OCI-LY3 (cell line): Measurements from ENCODE around the gene AFF1.
"Not testable (repeated sequence)": the region's sequence is repeated elsewhere in the genome, so short reads cannot be mapped to it uniquely, and the experiment has no call there.

Source experiments
- H2AFZ ChIP-seq: fragments of 200-600, 300-600 bp; shearing (Covaris generic); 2 replicates; pipeline ENCODE4 v1.6.0; 2014; ENCODE audit warnings: antibody characterized with exemption, low read depth, low read length
- H3K27ac ChIP-seq: fragments of 200-600, 300-600 bp; sonication (generic); 2 replicates; pipeline ENCODE4 v1.5.1; 2014; ENCODE audit warnings: mild to moderate bottlenecking, low read length, moderate library complexity, mixed read lengths
- H3K27me3 ChIP-seq: fragments of 200-600, 300-600 bp; sonication (generic); 2 replicates; pipeline ENCODE4 v1.6.1; 2014; ENCODE audit warnings: low read depth, low read length, mixed read lengths
- H3K36me3 ChIP-seq: fragments of 200-600, 300-600 bp; sonication (generic); replicated peaks from 2 replicates; pipeline ENCODE3; 2014; ENCODE audit warnings: low read depth, low read length, mixed read lengths
- H3K4me1 ChIP-seq: fragments of 300-600, 200-600 bp; sonication (generic); 2 replicates; pipeline ENCODE4 v1.6.1; 2014; ENCODE audit warnings: low read length, mixed read lengths
- H3K4me2 ChIP-seq: fragments of 200-600, 300-600 bp; sonication (generic); 2 replicates; pipeline ENCODE4 v1.6.1; 2014; ENCODE audit warnings: low read length, mixed read lengths
- H3K4me3 ChIP-seq: fragments of 300-600, 200-600 bp; sonication (generic); 2 replicates; pipeline ENCODE4 v1.5.1; 2014; ENCODE audit warnings: antibody characterized with exemption, mild to moderate bottlenecking, low read length, moderate library complexity
- H3K79me2 ChIP-seq: fragments of 300-600, 200-600 bp; shearing (Covaris generic); 2 replicates; pipeline ENCODE4 v1.6.1; 2014; ENCODE audit warnings: mild to moderate bottlenecking, low read length, mixed read lengths
- H3K9ac ChIP-seq: fragments of 300-600, 200-600 bp; shearing (Covaris generic); 2 replicates; pipeline ENCODE4 v1.6.0; 2014; ENCODE audit warnings: mild to moderate bottlenecking, low read length, moderate library complexity
- H3K9me3 ChIP-seq: fragments of 200-600, 300-600 bp; shearing (Covaris generic); 2 replicates; pipeline ENCODE4 v1.6.1; 2014; ENCODE audit warnings: low read length, mixed read lengths; ENCODE audit not compliant: insufficient read depth
- H4K20me1 ChIP-seq: fragments of 200-600, 300-600 bp; sonication (generic); 2 replicates; pipeline ENCODE4 v1.6.1; 2016; ENCODE audit warnings: low read length, mixed read lengths; ENCODE audit not compliant: insufficient read depth
- EZH2phosphoT487 ChIP-seq: fragments of 200-600 bp; shearing (Covaris generic); IDR thresholded peaks from 2 replicates; pipeline ENCODE4 v1.6.1; 2018; ENCODE audit warnings: antibody characterized with exemption, mixed run types, low read depth
- TF ChIP-seq, protein P1 (sequence below): fragments of 200-600, 300-600 bp; sonication (generic); IDR thresholded peaks from 2 replicates; pipeline ENCODE4 v1.5.1; 2014; ENCODE audit warnings: antibody characterized with exemption, low read length, low read depth

AFF1 gene

DNA sequence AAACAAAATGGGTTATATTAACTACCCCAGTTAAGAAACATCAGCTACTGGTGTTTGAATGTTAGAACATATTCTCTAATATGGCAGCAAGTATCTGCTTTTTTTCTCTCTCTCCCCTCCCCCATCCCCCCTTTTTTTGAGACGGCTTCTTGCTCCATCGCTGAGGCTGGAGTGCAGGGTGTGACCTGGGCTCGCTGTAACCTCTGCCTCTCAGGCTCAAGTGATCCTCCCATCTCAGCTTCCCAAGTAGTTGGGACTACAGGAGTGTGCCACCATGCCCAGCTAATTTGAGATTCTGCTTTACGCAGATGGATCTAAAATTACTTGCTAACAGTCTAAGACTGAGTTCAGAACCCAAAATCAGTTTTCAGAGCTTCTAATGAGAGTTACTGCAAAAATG, 101.9 kb downstream of the AFF1 start:
- no peak for TF ChIP-seq EZH2phosphoT487
- TF ChIP-seq, protein P1, sequence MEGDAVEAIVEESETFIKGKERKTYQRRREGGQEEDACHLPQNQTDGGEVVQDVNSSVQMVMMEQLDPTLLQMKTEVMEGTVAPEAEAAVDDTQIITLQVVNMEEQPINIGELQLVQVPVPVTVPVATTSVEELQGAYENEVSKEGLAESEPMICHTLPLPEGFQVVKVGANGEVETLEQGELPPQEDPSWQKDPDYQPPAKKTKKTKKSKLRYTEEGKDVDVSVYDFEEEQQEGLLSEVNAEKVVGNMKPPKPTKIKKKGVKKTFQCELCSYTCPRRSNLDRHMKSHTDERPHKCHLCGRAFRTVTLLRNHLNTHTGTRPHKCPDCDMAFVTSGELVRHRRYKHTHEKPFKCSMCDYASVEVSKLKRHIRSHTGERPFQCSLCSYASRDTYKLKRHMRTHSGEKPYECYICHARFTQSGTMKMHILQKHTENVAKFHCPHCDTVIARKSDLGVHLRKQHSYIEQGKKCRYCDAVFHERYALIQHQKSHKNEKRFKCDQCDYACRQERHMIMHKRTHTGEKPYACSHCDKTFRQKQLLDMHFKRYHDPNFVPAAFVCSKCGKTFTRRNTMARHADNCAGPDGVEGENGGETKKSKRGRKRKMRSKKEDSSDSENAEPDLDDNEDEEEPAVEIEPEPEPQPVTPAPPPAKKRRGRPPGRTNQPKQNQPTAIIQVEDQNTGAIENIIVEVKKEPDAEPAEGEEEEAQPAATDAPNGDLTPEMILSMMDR: no peak

GRCh38 chr4:87037171-87037570, 102.4 kb downstream of the AFF1 start:
- not testable (repeated sequence) for H3K27me3 ChIP-seq, H3K27ac ChIP-seq, H3K4me1 ChIP-seq, H2AFZ ChIP-seq, H3K9ac ChIP-seq, H3K9me3 ChIP-seq, H3K4me2 ChIP-seq, H3K36me3 ChIP-seq, H3K4me3 ChIP-seq
- Histone ChIP-seq H3K79me2 (peaks cover 79% of the 10 kb centered on the region), H4K20me1 (peaks cover 58% of the 10 kb centered on the region)

More for the DNA sequence above, 101.9 kb downstream of the AFF1 start:
- no peak overlapping the region for H3K27ac ChIP-seq
- no peaks in the 10 kb centered on the region for H3K9me3 ChIP-seq
- no peaks in the 10 kb centered on the region for H3K27me3 ChIP-seq
- H3K4me1 ChIP-seq: peaks cover 6% of the 10 kb centered on the region
- H3K36me3 ChIP-seq: peaks cover 3% of the 10 kb centered on the region
- H4K20me1 ChIP-seq: peaks cover 60% of the 10 kb centered on the region
- peaks cover 79% of the 10 kb centered on the region for H3K79me2 ChIP-seq
- H3K4me3 ChIP-seq: no peak overlapping the region
- no peak overlapping the region for H2AFZ ChIP-seq
- H3K9ac ChIP-seq: no peak overlapping the region
- no peak overlapping the region for H3K4me2 ChIP-seq

DNA sequence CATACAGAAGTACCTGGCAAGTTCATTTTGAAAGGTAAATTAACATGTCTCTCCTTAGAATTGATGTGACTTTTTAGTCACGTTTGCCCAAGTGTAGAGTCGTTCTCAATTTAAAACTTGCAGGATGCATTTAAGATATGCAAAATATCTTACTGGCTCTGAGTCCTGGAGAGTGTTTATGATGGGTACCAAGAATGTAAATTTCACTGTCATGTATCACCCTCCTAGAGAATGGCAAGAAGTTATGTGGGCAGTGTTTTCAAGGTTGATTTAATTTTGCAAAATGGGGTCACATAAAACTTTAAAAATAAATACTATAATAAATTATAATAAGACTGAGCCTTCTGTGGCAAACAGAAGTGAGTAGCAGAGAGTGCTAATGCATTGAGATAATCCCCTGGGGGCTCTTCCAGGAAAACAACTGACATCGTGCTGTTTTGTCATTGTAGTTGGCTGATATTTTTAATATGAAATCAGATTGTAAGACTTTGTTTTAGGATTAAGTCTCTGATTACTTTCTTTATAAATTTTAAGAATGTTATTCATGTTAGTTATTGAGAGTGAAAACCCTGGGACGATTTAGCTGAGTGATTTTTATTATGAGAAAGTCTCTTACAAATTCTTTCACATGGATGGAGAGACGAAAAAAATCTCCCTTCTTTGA, 103.0 kb downstream of the AFF1 start:
- Histone ChIP-seq H3K27ac (no peak overlapping the region), H3K4me1 (peaks cover 13% of the 10 kb centered on the region), H2AFZ (no peak overlapping the region), H3K79me2 (peaks cover 79% of the 10 kb centered on the region), H3K4me2 (no peak overlapping the region), H3K9ac (no peak overlapping the region), H3K4me3 (no peak overlapping the region), H3K9me3 (no peaks in the 10 kb centered on the region), H3K36me3 (peaks cover 3% of the 10 kb centered on the region), H4K20me1 (peaks cover 58% of the 10 kb centered on the region), H3K27me3 (no peaks in the 10 kb centered on the region)
- TF ChIP-seq EZH2phosphoT487: no peak
- TF ChIP-seq, protein P1: no peak

DNA sequence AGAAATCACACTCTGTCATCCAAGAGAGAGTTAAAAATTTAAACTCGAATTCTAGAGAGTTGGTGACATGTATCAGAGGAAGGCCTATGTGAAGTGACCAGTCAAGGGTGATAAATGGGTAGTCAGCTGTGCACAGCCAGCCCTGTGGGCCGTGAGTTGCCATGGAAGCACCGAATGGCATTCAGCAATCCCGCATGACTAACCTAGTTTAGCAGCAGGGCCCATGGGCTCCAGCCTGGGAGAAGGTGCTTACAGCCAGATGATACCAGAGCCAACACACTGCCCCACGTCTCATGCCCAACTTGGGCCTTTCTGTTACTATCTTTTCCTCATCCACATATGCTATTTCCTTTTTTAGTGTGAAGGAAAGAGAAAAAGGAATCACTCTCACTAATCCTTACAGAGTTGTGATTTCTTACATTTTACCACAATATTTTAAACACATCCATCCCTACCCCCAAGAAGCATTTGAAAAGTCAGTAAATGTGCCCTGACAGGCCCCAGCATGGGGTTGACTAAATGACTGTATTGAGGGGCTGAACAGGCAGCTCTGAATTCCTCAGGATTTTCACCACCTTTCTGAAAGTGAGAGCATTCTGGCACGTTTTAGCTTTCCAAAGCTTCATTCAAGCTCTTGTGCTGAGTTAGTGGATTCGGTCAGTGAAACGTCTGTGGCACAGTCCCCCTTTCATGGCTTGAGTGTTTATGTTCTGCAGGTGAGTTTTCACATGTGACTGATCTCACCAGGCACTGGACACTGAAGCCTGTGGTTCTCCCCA, 104.2 kb downstream of the AFF1 start:
- H3K4me2 ChIP-seq: no peak overlapping the region
- TF ChIP-seq EZH2phosphoT487: no peak
- TF ChIP-seq, protein P1: no peak
- H4K20me1 ChIP-seq: peaks cover 56% of the 10 kb centered on the region
- no peak overlapping the region for H3K27ac ChIP-seq
- H2AFZ ChIP-seq: no peak overlapping the region
- peaks cover 25% of the 10 kb centered on the region for H3K4me1 ChIP-seq
- no peak overlapping the region for H3K9ac ChIP-seq
- no peaks in the 10 kb centered on the region for H3K27me3 ChIP-seq
- H3K4me3 ChIP-seq: no peak overlapping the region
- peaks cover 3% of the 10 kb centered on the region for H3K36me3 ChIP-seq
- H3K9me3 ChIP-seq: no peaks in the 10 kb centered on the region
- H3K79me2 ChIP-seq: peaks cover 73% of the 10 kb centered on the region
